Stimulated activated CD4-positive, alpha-beta T cell treated with anti-CD3 and anti-CD28 coated beads, Interleukin-1b, Interleukin-23, amount 100 ng/mL, for 4 hours (primary cell): ENCODE data around the gene NEK2.
"Not testable (repeated sequence)": the region's sequence is repeated elsewhere in the genome, so short reads cannot be mapped to it uniquely, and the experiment has no call there.

Source experiments
- DNase-seq, 2 donors: peaks; one replicate each; pipeline ENCODE4 v3.0.0-alpha.2; 2020; ENCODE audit warnings: low read depth in 2 of 2

The NEK2 gene

GRCh38 chr1:211695135-211695816 is 19.9 kb upstream of the NEK2 start:
- no peak for DNase-seq

- not testable (repeated sequence) for DNase-seq
Measured at GRCh38 chr1:211693911-211694310, 18.5 kb upstream of the NEK2 start.

- no peak for DNase-seq
Measured at GRCh38 chr1:211688421-211688820, 13.0 kb upstream of the NEK2 start.

GRCh38 chr1:211687462-211688215 is 12.2 kb upstream of the NEK2 start:
- DNase-seq = no peak

GRCh38 chr1:211685823-211686222 is 10.4 kb upstream of the NEK2 start:
- DNase-seq = no peak

GRCh38 chr1:211684791-211685190 is 9.4 kb upstream of the NEK2 start:
- DNase-seq = no peak

GRCh38 chr1:211684331-211684730 is 8.9 kb upstream of the NEK2 start:
- DNase-seq = no peak

- no peak for DNase-seq
Measured at GRCh38 chr1:211683396-211684297, 8.2 kb upstream of the NEK2 start.

GRCh38 chr1:211682186-211682585 is 6.8 kb upstream of the NEK2 start:
- DNase-seq = not testable (repeated sequence)

- peak; percentile 57 to 61 for DNase-seq
Measured at GRCh38 chr1:211680752-211681327, 5.4 kb upstream of the NEK2 start.

- no peak for DNase-seq
Measured at GRCh38 chr1:211677659-211678058, 2.2 kb upstream of the NEK2 start.

GRCh38 chr1:211676761-211677160 is 1.3 kb upstream of the NEK2 start:
- no peak for DNase-seq

GRCh38 chr1:211676106-211676583 is 724 bp upstream of the NEK2 start:
- no peak for DNase-seq

- DNase-seq = no peak
Measured at GRCh38 chr1:211667065-211667617, 8.3 kb downstream of the NEK2 start.

- no peak for DNase-seq
Measured at GRCh38 chr1:211660718-211661222, 14.7 kb downstream of the NEK2 start.

GRCh38 chr1:211656728-211657127 is 18.7 kb downstream of the NEK2 start:
- no peak for DNase-seq

- peak; percentile 74 to 76 for DNase-seq
Measured at GRCh38 chr1:211654838-211655787, 20.3 kb downstream of the NEK2 start.

GRCh38 chr1:211653959-211654496 is 21.4 kb downstream of the NEK2 start:
- DNase-seq = no peak

- no peak for DNase-seq
Measured at GRCh38 chr1:211653293-211653692, 22.1 kb downstream of the NEK2 start.

- DNase-seq = no peak
Measured at GRCh38 chr1:211652371-211652770, 23.1 kb downstream of the NEK2 start.
